ENCODE results near the gene UGT1A5. TPM values are rescaled to one million over a fixed set of nuclear protein-coding genes. Genes with fewer than 3 reads are reported as not detected.

Gene UGT1A5
- polyA plus RNA-seq, 1 of the 3 experiments (the other 2 are of a cell fraction), result not detected

DNA sequence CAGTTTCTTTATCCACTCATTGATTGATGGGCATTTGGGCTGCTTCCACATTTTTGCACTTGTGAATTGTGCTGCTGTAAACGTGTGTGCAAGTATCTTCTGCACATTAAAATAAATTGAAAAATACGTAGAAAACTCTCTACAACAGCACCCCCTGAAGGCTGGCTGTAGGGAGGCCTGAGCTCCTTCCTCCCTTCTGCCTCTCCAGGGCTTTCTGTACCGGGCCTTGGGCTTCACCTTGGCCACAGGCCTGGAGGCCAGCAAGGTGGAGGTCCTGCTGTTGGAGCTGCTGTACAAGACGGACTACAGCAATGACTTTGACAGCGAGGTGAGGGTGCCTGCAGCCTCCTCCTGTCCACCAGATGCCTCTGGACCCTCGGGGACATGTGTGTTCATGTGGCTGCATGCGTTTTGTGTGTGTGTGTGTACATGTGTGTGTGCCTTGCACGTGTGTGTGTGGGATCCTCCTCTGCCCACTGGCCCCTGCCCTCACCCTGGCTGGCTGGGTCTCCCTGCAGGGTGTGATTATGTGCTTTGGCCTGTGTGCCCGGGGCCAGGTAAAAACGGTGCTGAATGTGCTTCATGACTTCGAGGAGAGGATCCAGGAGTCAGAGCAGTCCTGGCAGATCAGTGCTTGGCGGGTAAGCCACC is 94.6 kb downstream of the UGT1A5 start (continued):
- no peak for TF ChIP-seq RCOR1 (IDR thresholded peaks at IDR 0.05; ENCODE audit: low read length)
- TF ChIP-seq, protein P1, sequence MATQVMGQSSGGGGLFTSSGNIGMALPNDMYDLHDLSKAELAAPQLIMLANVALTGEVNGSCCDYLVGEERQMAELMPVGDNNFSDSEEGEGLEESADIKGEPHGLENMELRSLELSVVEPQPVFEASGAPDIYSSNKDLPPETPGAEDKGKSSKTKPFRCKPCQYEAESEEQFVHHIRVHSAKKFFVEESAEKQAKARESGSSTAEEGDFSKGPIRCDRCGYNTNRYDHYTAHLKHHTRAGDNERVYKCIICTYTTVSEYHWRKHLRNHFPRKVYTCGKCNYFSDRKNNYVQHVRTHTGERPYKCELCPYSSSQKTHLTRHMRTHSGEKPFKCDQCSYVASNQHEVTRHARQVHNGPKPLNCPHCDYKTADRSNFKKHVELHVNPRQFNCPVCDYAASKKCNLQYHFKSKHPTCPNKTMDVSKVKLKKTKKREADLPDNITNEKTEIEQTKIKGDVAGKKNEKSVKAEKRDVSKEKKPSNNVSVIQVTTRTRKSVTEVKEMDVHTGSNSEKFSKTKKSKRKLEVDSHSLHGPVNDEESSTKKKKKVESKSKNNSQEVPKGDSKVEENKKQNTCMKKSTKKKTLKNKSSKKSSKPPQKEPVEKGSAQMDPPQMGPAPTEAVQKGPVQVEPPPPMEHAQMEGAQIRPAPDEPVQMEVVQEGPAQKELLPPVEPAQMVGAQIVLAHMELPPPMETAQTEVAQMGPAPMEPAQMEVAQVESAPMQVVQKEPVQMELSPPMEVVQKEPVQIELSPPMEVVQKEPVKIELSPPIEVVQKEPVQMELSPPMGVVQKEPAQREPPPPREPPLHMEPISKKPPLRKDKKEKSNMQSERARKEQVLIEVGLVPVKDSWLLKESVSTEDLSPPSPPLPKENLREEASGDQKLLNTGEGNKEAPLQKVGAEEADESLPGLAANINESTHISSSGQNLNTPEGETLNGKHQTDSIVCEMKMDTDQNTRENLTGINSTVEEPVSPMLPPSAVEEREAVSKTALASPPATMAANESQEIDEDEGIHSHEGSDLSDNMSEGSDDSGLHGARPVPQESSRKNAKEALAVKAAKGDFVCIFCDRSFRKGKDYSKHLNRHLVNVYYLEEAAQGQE (IDR thresholded peaks at IDR 0.05; ENCODE audit: low read depth, low read length), result no peak
- no peak for TF ChIP-seq TEAD4 (IDR thresholded peaks at IDR 0.05; ENCODE audit: borderline replicate concordance, insufficient read depth)

DNA sequence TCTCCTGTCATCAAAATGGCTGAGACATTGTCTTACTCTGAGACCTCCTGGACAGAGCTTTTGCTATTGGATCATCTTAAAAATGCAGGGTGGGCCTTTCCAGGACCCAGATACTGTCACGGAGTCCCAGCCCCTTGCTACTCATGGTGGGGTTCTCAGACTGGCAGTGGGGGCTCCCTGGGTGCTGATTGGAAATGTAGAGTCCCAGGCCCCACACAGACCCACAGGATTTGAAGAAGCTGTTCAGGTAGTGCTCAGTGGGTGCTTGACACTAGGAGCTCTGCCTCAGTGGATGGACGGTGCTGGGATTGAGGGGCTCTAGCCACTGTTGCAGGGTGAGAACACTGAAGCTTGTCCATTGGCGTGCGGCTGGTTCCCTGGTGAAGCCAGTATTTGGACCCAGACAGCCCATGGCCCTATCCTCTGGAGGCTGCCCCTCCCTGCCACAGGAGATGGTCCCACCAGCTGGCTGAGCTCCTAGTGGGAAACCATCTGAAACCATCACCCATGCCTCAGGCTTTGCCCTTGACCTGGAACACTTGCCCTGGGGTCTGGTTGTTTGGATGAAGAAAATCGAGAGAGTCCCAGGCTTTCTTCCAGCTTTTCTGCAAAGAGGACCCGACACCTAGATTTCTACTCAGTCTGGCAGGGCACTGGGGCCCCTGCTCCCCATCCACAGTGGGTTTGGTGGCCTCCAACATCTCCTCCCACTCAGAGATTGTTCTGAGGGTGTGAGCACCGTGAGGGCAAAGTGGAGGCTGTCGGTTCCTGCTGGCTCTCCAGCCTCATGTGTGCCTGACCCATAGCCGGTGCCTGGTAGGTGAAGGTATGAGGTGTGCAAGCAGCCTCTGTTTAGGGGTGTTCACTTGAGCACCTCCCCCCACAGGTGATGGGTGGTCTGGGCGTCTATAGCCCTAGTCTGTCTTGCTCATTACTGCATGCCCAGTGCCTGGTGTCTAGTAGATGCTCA is 95.5 kb downstream of the UGT1A5 start:
- H3K27ac ChIP-seq (ENCODE audit: low read depth in 2 of 2, low read length in 1 of 2), result no peak overlapping the region
- H3K4me1 ChIP-seq (ENCODE audit: control insufficient read depth in 1 of 2, insufficient read depth in 2 of 2, low read depth in 1 of 2, low read length in 1 of 2), result no peaks in the 10 kb centered on the region
- DNase-seq, result no peak
- ChIA-PET POLR2A (no interaction called here), CTCF (interaction anchor here (0.6 kb wide), 1 partner anchor 454 kb away, joined by 3 read pairs; the partner anchor contains the start of gene DGKD)
- TF ChIP-seq, protein P2, sequence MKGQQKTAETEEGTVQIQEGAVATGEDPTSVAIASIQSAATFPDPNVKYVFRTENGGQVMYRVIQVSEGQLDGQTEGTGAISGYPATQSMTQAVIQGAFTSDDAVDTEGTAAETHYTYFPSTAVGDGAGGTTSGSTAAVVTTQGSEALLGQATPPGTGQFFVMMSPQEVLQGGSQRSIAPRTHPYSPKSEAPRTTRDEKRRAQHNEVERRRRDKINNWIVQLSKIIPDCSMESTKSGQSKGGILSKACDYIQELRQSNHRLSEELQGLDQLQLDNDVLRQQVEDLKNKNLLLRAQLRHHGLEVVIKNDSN (IDR thresholded peaks at IDR 0.05; ENCODE audit: borderline replicate concordance, low read depth), result no peak
- no peak for TF ChIP-seq POLR2AphosphoS5 (IDR thresholded peaks at IDR 0.05; ENCODE audit: low read depth, low read length)
- TF ChIP-seq RAD21 (IDR thresholded peaks at IDR 0.05; ENCODE audit: low read length), result no peak
- TF ChIP-seq, protein P1 (IDR thresholded peaks at IDR 0.05; ENCODE audit: low read depth, low read length), result no peak
- no peak for TF ChIP-seq EP300 (IDR thresholded peaks at IDR 0.05; ENCODE audit: borderline replicate concordance in 1 of 2, low read depth in 1 of 2, low read length in 1 of 2)
- TF ChIP-seq, protein P3, sequence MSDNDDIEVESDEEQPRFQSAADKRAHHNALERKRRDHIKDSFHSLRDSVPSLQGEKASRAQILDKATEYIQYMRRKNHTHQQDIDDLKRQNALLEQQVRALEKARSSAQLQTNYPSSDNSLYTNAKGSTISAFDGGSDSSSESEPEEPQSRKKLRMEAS (IDR thresholded peaks at IDR 0.05; ENCODE audit: low read depth), result no peak
- no peak for TF ChIP-seq EZH2phosphoT487 (IDR thresholded peaks at IDR 0.05; ENCODE audit: borderline replicate concordance, low read depth)
- no peak for TF ChIP-seq YY1 (IDR thresholded peaks at IDR 0.05; ENCODE audit: low read depth)
- H3F3A ChIP-seq (replicated peaks; ENCODE audit: insufficient read depth), result no peaks in the 10 kb centered on the region
- H3K79me2 ChIP-seq (ENCODE audit: insufficient read depth), result no peaks in the 10 kb centered on the region
- H4K20me1 ChIP-seq (ENCODE audit: insufficient read depth), result no peaks in the 10 kb centered on the region
- H3K9ac ChIP-seq, result no peak overlapping the region
- H3K4me2 ChIP-seq, result no peak overlapping the region
- no peak overlapping the region for H3K4me3 ChIP-seq (ENCODE audit: low read depth in 2 of 2, low read length in 1 of 2)
- H3K9me3 ChIP-seq, result no peaks in the 10 kb centered on the region; the same call in 1 of the 2 replicates
- H2AFZ ChIP-seq (ENCODE audit: low read depth), result no peak overlapping the region
- 60% methylated on average over 5 of the region's 10 CpGs for WGBS (ENCODE audit: low lambda C conversion rate)
- no peaks in the 10 kb centered on the region for H3K9me2 ChIP-seq
- no peaks in the 10 kb centered on the region for H3K36me3 ChIP-seq (replicated peaks in 1 of 2; ENCODE audit: control insufficient read depth in 1 of 2, insufficient read depth in 2 of 2, low read length in 1 of 2)
- no peaks in the 10 kb centered on the region; the same call in 1 of the 2 replicates for H3K27me3 ChIP-seq (ENCODE audit: insufficient read depth)
